RWPE1 (cell line): ENCODE results near the gene RC3H1.

Experiments used
- CTCF ChIA-PET: fragments of 350-600 bp; sonication (Branson Sonifier 250); formaldehyde crosslinking; extraction: SDS; loops from one replicate; lab custom pipeline; 2021; lab: Yijun Ruan, JAX
- POLR2A ChIA-PET: fragments of 400-600 bp; formaldehyde crosslinking; extraction: SDS; loops from one replicate; lab custom pipeline; 2020; ENCODE audit warnings: antibody characterized with exemption; ENCODE audit not compliant: low non-redundant PET; lab: Yijun Ruan, JAX
- DNase-seq: peaks from one replicate; pipeline ENCODE4 v3.0.0; 2012; ENCODE audit warnings: low spot score
- H3K27ac ChIP-seq: fragments of 450-650 bp; 2 replicates; pipeline ENCODE4 v1.5.1; 2017
- CTCF ChIP-seq: fragments of 450-650 bp; conservative IDR thresholded peaks from 2 replicates; pipeline ENCODE4 v1.5.1; 2017; ENCODE audit warnings: low read depth, mild to moderate bottlenecking

The RC3H1 gene

GRCh38 chr1:173888749-173889148 is 133.4 kb downstream of the RC3H1 start:
- ChIA-PET POLR2A (no interaction called here), CTCF (no interaction called here)
- no peak for TF ChIP-seq CTCF
- no peak overlapping the region for H3K27ac ChIP-seq
- DNase-seq = no peak

GRCh38 chr1:173887627-173888026 is 134.5 kb downstream of the RC3H1 start:
- DNase-seq = no peak
- H3K27ac ChIP-seq = no peak overlapping the region
- POLR2A ChIA-PET = no interaction called here
- CTCF ChIA-PET = no interaction called here
- no peak for TF ChIP-seq CTCF

GRCh38 chr1:173886746-173887611 is 135.2 kb downstream of the RC3H1 start:
- H3K27ac ChIP-seq = no peak overlapping the region
- TF ChIP-seq CTCF = no peak
- ChIA-PET POLR2A (no interaction called here), CTCF (no interaction called here)
- DNase-seq = no peak

DNA sequence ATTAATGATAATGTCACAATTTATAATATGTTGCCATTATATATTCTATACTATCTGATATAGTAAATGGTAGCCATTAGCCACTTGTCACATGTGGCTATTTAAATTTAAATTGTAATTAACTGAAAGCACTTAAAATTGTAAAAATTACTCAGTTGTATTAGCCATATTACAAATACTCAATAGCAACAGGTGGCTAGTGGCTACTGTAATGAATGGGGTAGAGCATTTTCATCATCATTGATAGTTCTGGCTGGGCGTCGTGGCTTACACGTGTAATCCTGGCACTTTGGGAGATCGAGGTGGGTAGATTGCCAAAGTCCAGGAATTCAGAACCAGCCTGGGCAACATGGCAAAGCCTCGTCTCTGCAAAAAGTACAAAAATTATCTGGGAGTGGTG is 137.5 kb downstream of the RC3H1 start:
- no peak overlapping the region for H3K27ac ChIP-seq
- no peak for TF ChIP-seq CTCF
- ChIA-PET POLR2A (no interaction called here), CTCF (interaction anchor here (0.5 kb wide), 1 partner anchor 859 kb away, joined by 4 read pairs; no protein-coding TSS in a partner anchor)
- no peak for DNase-seq
